HCT116 (cell line): ENCODE measurements around the gene NDOR1. TPM values are rescaled to one million over a fixed set of nuclear protein-coding genes. Genes with fewer than 3 reads are reported as not detected.

Experiments
- ATAC-seq: fragments of 200-7000 bp; cut with Tn5 transposase; 2 replicates; pipeline ENCODE4 v1.9.1; 2020; ENCODE audit warnings: mild to moderate bottlenecking, moderate library complexity
- BruUV-seq: library from RNA; stranded (reverse); fragments of 400-500 nt; replicated peaks from 2 replicates; lab custom pipeline; 2021; lab: Mats Ljungman, UMichigan
- CTCF ChIA-PET: fragments of 300-600 bp; sonication (Branson Sonifier 250); formaldehyde crosslinking; loops from one replicate; lab custom pipeline; 2021; ENCODE audit warnings: antibody characterized with exemption; lab: Charles Lee
- POLR2A ChIA-PET: fragments of 300-600, 350-600 bp; sonication (Branson Sonifier 250); formaldehyde crosslinking; loops from one replicate; lab custom pipeline; 2021; ENCODE audit warnings: antibody characterized with exemption; lab: Charles Lee
- RAD21 ChIA-PET, 2 experiments: fragments of 300-600 bp; sonication (Branson Sonifier 250); formaldehyde crosslinking; loops; one replicate each; lab custom pipeline; 2023; ENCODE audit warnings: low total read pairs in 2 of 2; ENCODE audit not compliant: uncharacterized antibody in 2 of 2, unreplicated experiment in 2 of 2, low non-redundant PET in 1 of 2; lab: Charles Lee
- DNase-seq: peaks from one replicate; pipeline ENCODE4 v3.0.0-alpha.2; 2010; ENCODE audit warnings: low read depth, low spot score
- H2AFZ ChIP-seq: fragments of 200-600 bp; shearing (Covaris generic), sonication (generic); 2 replicates; pipeline ENCODE4 v1.6.1; 2017; ENCODE audit warnings: low read depth, mixed run types, mixed read lengths, antibody characterized with exemption, low read length; ENCODE audit not compliant: poor library complexity, severe bottlenecking
- H3K27ac ChIP-seq: 2 replicates; pipeline ENCODE4 v1.5.1; 2012; ENCODE audit warnings: low read depth, low read length
- H3K27me3 ChIP-seq: fragments of 200-600 bp; sonication (generic); 2 replicates; pipeline ENCODE4 v1.6.1; 2016; ENCODE audit warnings: mixed run types, low read length, mixed read lengths; ENCODE audit not compliant: insufficient read depth
- H3K36me3 ChIP-seq, 2 experiments: fragments of 200-500 bp in 1 of 2; fragments of 200-600 bp in 1 of 2; sonication (Bioruptor generic) in 1 of 2; sonication (generic) in 1 of 2; 2 replicates each; pipeline versions ENCODE4 v1.5.1 to v1.6.1; 2014 to 2016; ENCODE audit warnings: low read length in 2 of 2, inconsistent platforms in 1 of 2, mixed read lengths in 1 of 2, mixed run types in 1 of 2; ENCODE audit not compliant: insufficient read depth in 2 of 2, control insufficient read depth in 1 of 2
- H3K4me1 ChIP-seq, 2 experiments: fragments of 200-600 bp in 1 of 2; sonication (generic) in 1 of 2; 2 replicates each; pipeline versions ENCODE4 v1.5.1 to v1.6.1; 2012 to 2017; ENCODE audit warnings: low read length in 2 of 2, inconsistent platforms in 1 of 2, mild to moderate bottlenecking in 1 of 2, mixed read lengths in 1 of 2, mixed run types in 1 of 2, moderate library complexity in 1 of 2; ENCODE audit not compliant: insufficient read depth in 2 of 2, control insufficient read depth in 1 of 2
- H3K4me2 ChIP-seq: fragments of 200-600 bp; sonication (generic); 2 replicates; pipeline ENCODE4 v1.6.1; 2017; ENCODE audit warnings: mixed run types, low read length, mixed read lengths
- H3K4me3 ChIP-seq, 2 experiments: fragments of 200-600 bp in 1 of 2; sonication (generic) in 1 of 2; replicated peaks in 1 of 2; 2 replicates each; pipeline ENCODE4 v1.5.1; 2011 to 2016; ENCODE audit warnings: low read length in 2 of 2, control low read depth in 1 of 2, low read depth in 1 of 2, mild to moderate bottlenecking in 1 of 2, mixed read lengths in 1 of 2, mixed run types in 1 of 2
- H3K79me2 ChIP-seq: fragments of 200-600 bp; sonication (generic); 2 replicates; pipeline ENCODE4 v1.6.1; 2017; ENCODE audit warnings: mild to moderate bottlenecking, mixed run types, low read length, moderate library complexity, mixed read lengths; ENCODE audit not compliant: insufficient read depth
- H3K9ac ChIP-seq: fragments of 200-600 bp; sonication (generic); 2 replicates; pipeline ENCODE4 v1.6.1; 2016; ENCODE audit warnings: low read length, mixed read lengths
- H3K9me2 ChIP-seq: fragments of 200-600 bp; sonication (generic), shearing (Covaris generic); 2 replicates; pipeline ENCODE4 v1.6.1; 2017; ENCODE audit warnings: mixed run types, mild to moderate bottlenecking, moderate library complexity; ENCODE audit not compliant: insufficient read depth
- H3K9me3 ChIP-seq, 2 experiments: fragments of 200-500 bp in 1 of 2; fragments of 200-600 bp in 1 of 2; sonication (Bioruptor generic) in 1 of 2; sonication (generic) in 1 of 2; 2 replicates each; pipeline ENCODE4 v1.6.1; 2014 to 2017; ENCODE audit warnings: low read length in 2 of 2, mixed read lengths in 2 of 2, inconsistent platforms in 1 of 2, low read depth in 1 of 2, mild to moderate bottlenecking in 1 of 2, mixed run types in 1 of 2, moderate library complexity in 1 of 2; ENCODE audit not compliant: control insufficient read depth in 1 of 2, insufficient read depth in 1 of 2
- H4K20me1 ChIP-seq: fragments of 200-600 bp; sonication (generic), shearing (Covaris generic); 2 replicates; pipeline ENCODE4 v1.6.1; 2017; ENCODE audit warnings: mixed run types, mild to moderate bottlenecking, moderate library complexity; ENCODE audit not compliant: insufficient read depth
- ATF3 ChIP-seq: IDR thresholded peaks from 2 replicates; pipeline ENCODE4 v1.6.1; 2012
- CBX3 ChIP-seq: IDR thresholded peaks from 2 replicates; pipeline ENCODE4 v1.6.1; 2012; ENCODE audit warnings: low read depth
- CEBPB ChIP-seq: IDR thresholded peaks from 2 replicates; pipeline ENCODE4 v1.6.1; 2012; ENCODE audit warnings: low read depth
- ELF1 ChIP-seq: IDR thresholded peaks from 2 replicates; pipeline ENCODE4 v1.6.1; 2012; ENCODE audit warnings: low read depth, borderline replicate concordance
- EZH2phosphoT487 ChIP-seq: fragments of 200-600 bp; IDR thresholded peaks from 2 replicates; pipeline ENCODE4 v1.6.1; 2018; ENCODE audit warnings: antibody characterized with exemption, borderline replicate concordance
- FOSL1 ChIP-seq: IDR thresholded peaks from 2 replicates; pipeline ENCODE4 v1.6.1; 2012; ENCODE audit warnings: low read depth
- JUND ChIP-seq: IDR thresholded peaks from 2 replicates; pipeline ENCODE4 v1.6.1; 2012
- POLR2A ChIP-seq: IDR thresholded peaks from 2 replicates; pipeline ENCODE4 v1.7.0; 2011; ENCODE audit warnings: borderline replicate concordance; ENCODE audit not compliant: insufficient read depth, insufficient read length; ENCODE audit errors: extremely low read depth
- RAD21 ChIP-seq: IDR thresholded peaks from 2 replicates; pipeline ENCODE4 v1.6.1; 2012; ENCODE audit warnings: low read depth, mild to moderate bottlenecking
- SIN3A ChIP-seq: IDR thresholded peaks from 2 replicates; pipeline ENCODE4 v1.6.1; 2012; ENCODE audit warnings: low read depth
- SRF ChIP-seq: IDR thresholded peaks from 2 replicates; pipeline ENCODE4 v1.6.1; 2012; ENCODE audit warnings: low read depth
- TCF7L2 ChIP-seq: IDR thresholded peaks from 2 replicates; pipeline ENCODE4 v1.7.0; 2011; ENCODE audit warnings: borderline replicate concordance, inconsistent platforms; ENCODE audit not compliant: insufficient read depth, insufficient read length; ENCODE audit errors: extremely low read depth
- YY1 ChIP-seq: IDR thresholded peaks from 2 replicates; pipeline ENCODE4 v1.6.1; 2011; ENCODE audit warnings: low read length, low read depth, moderate library complexity, mild to moderate bottlenecking; ENCODE audit not compliant: insufficient replicate concordance; ENCODE audit errors: extremely low read depth
- intact Hi-C: fragments of 100-400 bp; cut with micrococcal nuclease; formaldehyde crosslinking; loops from 2 replicates; pipeline ENCODE4 v1.10.0; 2022
- total RNA-seq: library from RNA; stranded (reverse); gene quantifications from one replicate; pipeline ENCODE4 v1.2.1, GENCODE V29; 2021; ENCODE audit not compliant: unreplicated experiment
- TF ChIP-seq, protein P1 (sequence below), 3 experiments: fragments of 200-600 bp in 1 of 3; sonication (generic) in 1 of 3; IDR thresholded peaks in 2 of 3; conservative IDR thresholded peaks in 1 of 3; 2 replicates each; pipeline ENCODE4 v1.5.1; 2012 to 2017; ENCODE audit warnings: low read depth in 2 of 3, low read length in 2 of 3, antibody characterized with exemption in 1 of 3, borderline replicate concordance in 1 of 3, control low read depth in 1 of 3, mild to moderate bottlenecking in 1 of 3, mixed read lengths in 1 of 3, mixed run types in 1 of 3, moderate library complexity in 1 of 3; ENCODE audit not compliant: insufficient read depth in 1 of 3

NDOR1 gene
- total RNA-seq, 1 experiment from 2014 or later: 28.4 TPM

- Histone ChIP-seq H3K4me1 (peaks cover 30 to 52% of the 10 kb centered on the region in 2 experiments), H3K9me2 (no peaks in the 10 kb centered on the region), H3K4me3 (no peak overlapping the region), H3K27me3 (no peaks in the 10 kb centered on the region), H2AFZ (no peak overlapping the region), H4K20me1 (no peaks in the 10 kb centered on the region), H3K9ac (no peak overlapping the region), H3K4me2 (no peak overlapping the region), H3K36me3 (peaks cover 0 to 6% of the 10 kb centered on the region in 2 experiments; a peak in 1 of 4 replicates), H3K27ac (no peak overlapping the region), H3K79me2 (peaks cover 33% of the 10 kb centered on the region), H3K9me3 (no peaks in the 10 kb centered on the region)
- RAD21 ChIA-PET: no interaction called here
- POLR2A ChIA-PET: no interaction called here
- DNase-seq: no peak
- BruUV-seq: no TSS peak
- intact Hi-C loops: no loop called here
- CTCF ChIA-PET: no interaction called here
- no peak for ATAC-seq
- no peak for TF ChIP-seq FOSL1
- TF ChIP-seq, protein P1, sequence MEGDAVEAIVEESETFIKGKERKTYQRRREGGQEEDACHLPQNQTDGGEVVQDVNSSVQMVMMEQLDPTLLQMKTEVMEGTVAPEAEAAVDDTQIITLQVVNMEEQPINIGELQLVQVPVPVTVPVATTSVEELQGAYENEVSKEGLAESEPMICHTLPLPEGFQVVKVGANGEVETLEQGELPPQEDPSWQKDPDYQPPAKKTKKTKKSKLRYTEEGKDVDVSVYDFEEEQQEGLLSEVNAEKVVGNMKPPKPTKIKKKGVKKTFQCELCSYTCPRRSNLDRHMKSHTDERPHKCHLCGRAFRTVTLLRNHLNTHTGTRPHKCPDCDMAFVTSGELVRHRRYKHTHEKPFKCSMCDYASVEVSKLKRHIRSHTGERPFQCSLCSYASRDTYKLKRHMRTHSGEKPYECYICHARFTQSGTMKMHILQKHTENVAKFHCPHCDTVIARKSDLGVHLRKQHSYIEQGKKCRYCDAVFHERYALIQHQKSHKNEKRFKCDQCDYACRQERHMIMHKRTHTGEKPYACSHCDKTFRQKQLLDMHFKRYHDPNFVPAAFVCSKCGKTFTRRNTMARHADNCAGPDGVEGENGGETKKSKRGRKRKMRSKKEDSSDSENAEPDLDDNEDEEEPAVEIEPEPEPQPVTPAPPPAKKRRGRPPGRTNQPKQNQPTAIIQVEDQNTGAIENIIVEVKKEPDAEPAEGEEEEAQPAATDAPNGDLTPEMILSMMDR (IDR thresholded peaks at IDR 0.05 in 2 of 3, conservative IDR thresholded peaks at IDR 0.05 in 1 of 3; ENCODE audit: borderline replicate concordance in 1 of 3, insufficient read depth in 1 of 3, low read depth in 2 of 3, low read length in 2 of 3): no peak
- TF ChIP-seq ATF3: no peak
- no peak for TF ChIP-seq POLR2A
- no peak for TF ChIP-seq JUND
- TF ChIP-seq TCF7L2: no peak
- no peak for TF ChIP-seq EZH2phosphoT487
- no peak for TF ChIP-seq SIN3A
- TF ChIP-seq CEBPB: no peak
- TF ChIP-seq SRF: no peak
- TF ChIP-seq CBX3: no peak
- TF ChIP-seq YY1: no peak
- TF ChIP-seq RAD21: no peak
- no peak for TF ChIP-seq ELF1
Measured at GRCh38 chr9:137193771-137194170, 11.7 kb upstream of the NDOR1 start.
